K562 (cell line): ENCODE data around the gene SLC5A12. TPM values are rescaled to one million over a fixed set of nuclear protein-coding genes. Genes with fewer than 3 reads are reported as not detected.

Experiments
- ATAC-seq: fragments of 200-7000 bp; cut with Tn5 transposase; 3 replicates; pipeline ENCODE4 v1.9.1; 2020; ENCODE audit warnings: moderate library complexity
- BruUV-seq: library from RNA; stranded (reverse); fragments of 400-500 nt; replicated peaks from 2 replicates; lab custom pipeline; 2021; lab: Mats Ljungman, UMichigan
- CTCF ChIA-PET: fragments of 300-600 bp; formaldehyde crosslinking; extraction: SDS; loops from one replicate; lab custom pipeline; 2021; ENCODE audit warnings: low intra/inter-chr PET ratio; lab: Yijun Ruan, JAX
- POLR2A ChIA-PET: fragments of 300-600, 350-650 bp; sonication (Branson Sonifier 250); formaldehyde crosslinking; extraction: SDS; loops from one replicate; lab custom pipeline; 2021; ENCODE audit warnings: antibody characterized with exemption, inconsistent platforms; lab: Yijun Ruan, JAX
- DNase-seq, 4 experiments: peaks; one replicate each; pipeline versions ENCODE4 v3.0.0 to v3.0.0-alpha.2; 2011 to 2018; ENCODE audit warnings: low spot score in 3 of 4, mixed read lengths in 3 of 4; ENCODE audit errors: extremely low read depth in 1 of 4
- FAIRE-seq: peaks from 2 replicates; lab custom pipeline; 2011; peaks lifted over from hg19 to GRCh38; lab: Jason Lieb, UNC
- H2AFZ ChIP-seq: 2 replicates; pipeline ENCODE4 v1.6.0; 2011; ENCODE audit warnings: low read depth, low read length, control low read depth, inconsistent platforms
- H3K27ac ChIP-seq: fragments of 200-600 bp; 3 replicates; pipeline ENCODE4 v1.8.0; 2011; ENCODE audit warnings: low read depth, mild to moderate bottlenecking, control low read depth, inconsistent platforms, low read length, moderate library complexity, mixed read lengths; ENCODE audit errors: extremely low read depth
- H3K27me3 ChIP-seq, 2 experiments: fragments of 300-600 bp in 1 of 2; 2 replicates in 1 of 2; 3 replicates in 1 of 2; pipeline versions ENCODE4 v1.6.0 to v1.8.0; 2011; ENCODE audit warnings: inconsistent platforms in 2 of 2, low read length in 2 of 2, mild to moderate bottlenecking in 1 of 2, mixed read lengths in 1 of 2, moderate library complexity in 1 of 2; ENCODE audit not compliant: control insufficient read depth in 2 of 2, insufficient read depth in 2 of 2
- H3K36me3 ChIP-seq: fragments of 300-600 bp; 3 replicates; pipeline ENCODE4 v1.8.0; 2011; ENCODE audit warnings: mild to moderate bottlenecking, low read length, inconsistent platforms; ENCODE audit not compliant: control insufficient read depth, insufficient read depth
- H3K4me1 ChIP-seq, 2 experiments: fragments of 200-600 bp in 1 of 2; replicated peaks in 1 of 2; 2 replicates in 1 of 2; 3 replicates in 1 of 2; pipeline versions ENCODE4 v1.5.1 to v1.8.0; 2011; ENCODE audit warnings: inconsistent platforms in 2 of 2, low read length in 2 of 2, mild to moderate bottlenecking in 1 of 2, mixed read lengths in 1 of 2, moderate library complexity in 1 of 2; ENCODE audit not compliant: control insufficient read depth in 2 of 2, insufficient read depth in 2 of 2
- H3K4me2 ChIP-seq: 2 replicates; pipeline ENCODE4 v1.6.1; 2011; ENCODE audit warnings: low read length, control low read depth, inconsistent platforms, mixed read lengths; ENCODE audit not compliant: insufficient read depth
- H3K4me3 ChIP-seq: fragments of 200-600 bp; sonication (generic), shearing (Covaris generic); 2 replicates; pipeline ENCODE4 v1.5.1; 2016; ENCODE audit warnings: control low read depth, inconsistent platforms
- H3K79me2 ChIP-seq: fragments of 200-600 bp; 3 replicates; pipeline ENCODE4 v1.8.0; 2011; ENCODE audit warnings: low read length, inconsistent platforms; ENCODE audit not compliant: control insufficient read depth, insufficient read depth
- H3K9ac ChIP-seq, 2 experiments: 2 replicates each; pipeline versions ENCODE4 v1.6.0 to v1.6.1; 2011; ENCODE audit warnings: low read depth in 2 of 2, low read length in 2 of 2, control low read depth in 1 of 2, inconsistent platforms in 1 of 2, mild to moderate bottlenecking in 1 of 2, mixed read lengths in 1 of 2; ENCODE audit not compliant: insufficient read depth in 1 of 2
- H3K9me1 ChIP-seq: one replicate; pipeline ENCODE4 v1.6.0; 2011; ENCODE audit warnings: inconsistent platforms, mild to moderate bottlenecking, low read length, moderate library complexity; ENCODE audit not compliant: control insufficient read depth, insufficient read depth
- H3K9me3 ChIP-seq: replicated peaks from 2 replicates; pipeline ENCODE4 v1.5.1; 2011; ENCODE audit warnings: low read depth, low read length, inconsistent platforms; ENCODE audit not compliant: control insufficient read depth, insufficient read depth
- H4K20me1 ChIP-seq: replicated peaks from 2 replicates; pipeline ENCODE4 v1.6.1; 2011; ENCODE audit warnings: low read length, inconsistent platforms, mixed read lengths; ENCODE audit not compliant: control insufficient read depth, insufficient read depth
- ARID3B ChIP-seq: fragments of 250-450 bp; sonication (Bioruptor Pico); IDR thresholded peaks from 2 replicates; pipeline ENCODE4 v1.4.0; 2020; ENCODE audit warnings: borderline replicate concordance
- CHD2 ChIP-seq: IDR thresholded peaks from 2 replicates; pipeline ENCODE4 v1.6.1; 2011; ENCODE audit warnings: low read depth, low read length
- E2F4 ChIP-seq: sonication (generic); formaldehyde crosslinking; IDR thresholded peaks from 2 replicates; pipeline ENCODE4 v1.8.0; 2022; ENCODE audit warnings: mild to moderate bottlenecking, low read depth, missing genetic modification reagents
- FOXJ2 ChIP-seq: fragments of 200-800 bp; sonication (Bioruptor generic); IDR thresholded peaks from 2 replicates; pipeline ENCODE4 v1.6.1; 2016; ENCODE audit warnings: missing genetic modification characterization, missing compliant biosample characterization
- HDAC6 ChIP-seq: IDR thresholded peaks from 2 replicates; pipeline ENCODE4 v1.6.1; 2012; ENCODE audit warnings: low read depth, mild to moderate bottlenecking, control low read depth, inconsistent platforms, low read length, moderate library complexity
- ZNF121 ChIP-seq: sonication (generic); formaldehyde crosslinking; conservative IDR thresholded peaks from 2 replicates; pipeline ENCODE4 v1.8.0; 2022; ENCODE audit warnings: missing genetic modification reagents
- ZNF143 ChIP-seq: sonication (generic); formaldehyde crosslinking; IDR thresholded peaks from 2 replicates; pipeline ENCODE4 v1.9.0; 2022; ENCODE audit warnings: mild to moderate bottlenecking, missing genetic modification reagents
- ZSCAN29 ChIP-seq: fragments of 450-650 bp; IDR thresholded peaks from 2 replicates; pipeline ENCODE4 v1.6.1; 2017
- WGBS: fragments of 100-300 bp; shearing (Covaris generic); methylation state at CpG from one replicate; pipeline ENCODE4 v1.1.6; 2016; ENCODE audit warnings: low coverage, mixed read lengths; ENCODE audit not compliant: insufficient coverage; ENCODE audit errors: missing lambda C conversion rate; 5-methylcytosine and 5-hydroxymethylcytosine counted together
- in situ Hi-C: fragments of 300-500 bp; cut with MboI; formaldehyde crosslinking; loops from 4 replicates; pipeline ENCODE4 v1.15.0; 2018; ENCODE audit warnings: inconsistent platforms, mixed read lengths
- intact Hi-C: fragments of 100-400 bp; cut with micrococcal nuclease; formaldehyde crosslinking; loops from 2 replicates; pipeline ENCODE4 v1.14.2; 2022
- polyA plus RNA-seq, 8 experiments: library from polyadenylated mRNA; depleted of rRNA in 4 of 8; stranded (reverse) in 5 of 8; unstranded in 3 of 8; fragments of >200 nt; fragmentation: Nextera tagmentation in 2 of 8; fragmentation: Illumina TruSeq in 1 of 8; extraction: Ambion mirVana in 2 of 8; extraction: Trizol in 1 of 8; gene quantifications; 2 replicates each; pipeline versions ENCODE4 v1.2.1 to v1.2.3, GENCODE V29; 2011 to 2014; ENCODE audit warnings: inconsistent platforms in 1 of 8, missing spikeins in 1 of 8
- total RNA-seq, 7 experiments: library from RNA; depleted of rRNA in 6 of 7; stranded (reverse); fragments of >200 nt in 6 of 7; fragmentation: Illumina TruSeq in 2 of 7; extraction: Trizol in 2 of 7; gene quantifications; 2 replicates each; pipeline versions ENCODE4 v1.2.1 to v1.2.3, GENCODE V29; 2011 to 2021; ENCODE audit warnings: low replicate concordance in 1 of 7
- TF ChIP-seq, protein P1 (sequence below): fragments of 250-450 bp; sonication (Bioruptor Pico); IDR thresholded peaks from 2 replicates; pipeline ENCODE4 v1.6.1; 2021; ENCODE audit warnings: mild to moderate bottlenecking
- TF ChIP-seq, protein P2 (sequence below): fragments of 450-650 bp; formaldehyde crosslinking; IDR thresholded peaks from 2 replicates; pipeline ENCODE4 v1.4.0; 2020; ENCODE audit warnings: mild to moderate bottlenecking, moderate library complexity

The SLC5A12 gene
- total and polyA plus RNA-seq, 9 of the 15 experiments (the other 6 are each of a cell fraction or from before 2014, with no cell fraction given) = 0.03 to 0.16 (median 0.06) TPM; not detected in 5

GRCh38 chr11:26696330-26696729 is 25.5 kb downstream of the SLC5A12 start:
- H3K9me3 ChIP-seq = no peaks in the 10 kb centered on the region
- ChIA-PET POLR2A (no interaction called here), CTCF (no interaction called here)
- H3K79me2 ChIP-seq = no peaks in the 10 kb centered on the region
- DNase-seq (no peak), ATAC-seq (no peak), FAIRE-seq (no peak)
- no peak overlapping the region for H3K27ac ChIP-seq
- H3K4me3 ChIP-seq = no peak overlapping the region
- WGBS = 2% methylated on average over 3 of the region's 3 CpGs
- no peak overlapping the region for H3K9ac ChIP-seq
- H2AFZ ChIP-seq = no peak overlapping the region
- no peaks in the 10 kb centered on the region for H3K4me1 ChIP-seq
- intact Hi-C loops (no loop called here), in situ Hi-C loops (no loop called here)
- no TSS peak for BruUV-seq
- H3K36me3 ChIP-seq = no peaks in the 10 kb centered on the region
- H3K4me2 ChIP-seq = no peak overlapping the region
- H3K9me1 ChIP-seq = no peaks in the 10 kb centered on the region
- H3K27me3 ChIP-seq = no peaks in the 10 kb centered on the region
- H4K20me1 ChIP-seq = no peaks in the 10 kb centered on the region
- TF ChIP-seq ZNF121 (no peak), ZSCAN29 (no peak), E2F4 (CRISPR knock-in tag) (no peak), HDAC6 (no peak), CHD2 (no peak), FOXJ2 (tag) (no peak), ARID3B (CRISPR knock-in tag) (no peak), ZNF143 (CRISPR knock-in tag) (no peak)
- TF ChIP-seq, protein P1, sequence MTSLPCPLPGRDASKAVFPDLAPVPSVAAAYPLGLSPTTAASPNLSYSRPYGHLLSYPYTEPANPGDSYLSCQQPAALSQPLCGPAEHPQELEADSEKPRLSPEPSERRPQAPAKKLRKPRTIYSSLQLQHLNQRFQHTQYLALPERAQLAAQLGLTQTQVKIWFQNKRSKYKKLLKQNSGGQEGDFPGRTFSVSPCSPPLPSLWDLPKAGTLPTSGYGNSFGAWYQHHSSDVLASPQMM (CRISPR knock-in tag) = no peak
- TF ChIP-seq, protein P2, sequence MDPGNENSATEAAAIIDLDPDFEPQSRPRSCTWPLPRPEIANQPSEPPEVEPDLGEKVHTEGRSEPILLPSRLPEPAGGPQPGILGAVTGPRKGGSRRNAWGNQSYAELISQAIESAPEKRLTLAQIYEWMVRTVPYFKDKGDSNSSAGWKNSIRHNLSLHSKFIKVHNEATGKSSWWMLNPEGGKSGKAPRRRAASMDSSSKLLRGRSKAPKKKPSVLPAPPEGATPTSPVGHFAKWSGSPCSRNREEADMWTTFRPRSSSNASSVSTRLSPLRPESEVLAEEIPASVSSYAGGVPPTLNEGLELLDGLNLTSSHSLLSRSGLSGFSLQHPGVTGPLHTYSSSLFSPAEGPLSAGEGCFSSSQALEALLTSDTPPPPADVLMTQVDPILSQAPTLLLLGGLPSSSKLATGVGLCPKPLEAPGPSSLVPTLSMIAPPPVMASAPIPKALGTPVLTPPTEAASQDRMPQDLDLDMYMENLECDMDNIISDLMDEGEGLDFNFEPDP (CRISPR knock-in tag) = no peak
